ENCODE results near the gene WWC2.
A peak's percentile ranks its signal among the peaks of the same experiment; 100 is the strongest.

Gene WWC2

DNA sequence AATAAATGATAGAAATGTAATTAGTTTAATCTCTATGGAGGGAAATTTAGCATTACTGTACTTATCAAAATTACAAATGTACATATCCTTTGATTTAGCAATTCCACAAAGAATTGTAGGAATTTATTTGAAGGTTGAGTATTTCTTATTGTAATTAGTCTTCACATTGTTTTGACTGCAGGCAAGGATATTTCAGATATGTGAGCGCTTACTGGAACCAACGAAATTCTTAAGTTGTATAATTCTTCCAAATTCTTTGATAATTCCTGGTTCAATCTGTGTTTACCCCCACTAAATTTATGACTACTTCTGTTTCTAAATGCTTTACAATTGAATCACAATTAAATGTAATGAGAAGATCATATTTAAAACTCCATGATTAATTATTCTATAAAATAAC, 26.9 kb upstream of the WWC2 start:
- H3K9ac ChIP-seq (ENCODE audit: low read depth, low read length, poor library complexity, severe bottlenecking) = no peak overlapping the region
- no peaks in the 10 kb centered on the region for H3K9me2 ChIP-seq (replicated peaks; ENCODE audit: low read depth, low read length)
- no peaks in the 10 kb centered on the region for H3K4me1 ChIP-seq (ENCODE audit: insufficient read depth, low read length, poor library complexity, severe bottlenecking)
- no peaks in the 10 kb centered on the region for H3K79me2 ChIP-seq (ENCODE audit: insufficient read depth, low read length)
- no peak overlapping the region for H3K4me3 ChIP-seq (ENCODE audit: low read length, poor library complexity, severe bottlenecking)
- H3K4me2 ChIP-seq (ENCODE audit: low read depth, low read length, poor library complexity, severe bottlenecking) = no peak overlapping the region
- no peaks in the 10 kb centered on the region for H3K9me3 ChIP-seq (ENCODE audit: insufficient read depth, low read depth, low read length)
- no peaks in the 10 kb centered on the region for H3K27me3 ChIP-seq (ENCODE audit: insufficient read depth, low read length, poor library complexity, severe bottlenecking)
- no peaks in the 10 kb centered on the region for H4K20me1 ChIP-seq (ENCODE audit: insufficient read depth, low read length, poor library complexity, severe bottlenecking)
- no peak overlapping the region for H2AFZ ChIP-seq (ENCODE audit: low read length)
- no peak for TF ChIP-seq EZH2phosphoT487 (IDR thresholded peaks at IDR 0.05; ENCODE audit: borderline replicate concordance)
- H3K36me3 ChIP-seq (ENCODE audit: insufficient read depth, low read length) = no peaks in the 10 kb centered on the region
- H3F3A ChIP-seq (ENCODE audit: low read depth) = no peaks in the 10 kb centered on the region

DNA sequence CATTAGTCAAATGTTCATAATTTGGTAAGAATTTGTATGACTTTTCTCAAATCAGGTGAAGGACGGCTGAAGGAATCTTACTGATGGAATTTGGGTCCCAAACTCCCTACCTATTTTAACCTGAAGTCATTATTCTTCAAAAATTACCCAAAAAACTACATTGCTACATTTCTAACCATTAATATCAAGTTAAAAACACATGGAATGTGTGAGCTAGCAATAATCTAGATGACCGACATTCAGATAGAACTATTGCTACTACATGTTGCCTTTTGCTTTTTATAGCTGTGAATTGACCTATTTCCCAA, 25.3 kb upstream of the WWC2 start:
- TF ChIP-seq EZH2phosphoT487 (IDR thresholded peaks at IDR 0.05; ENCODE audit: borderline replicate concordance) = no peak
- TF ChIP-seq, protein P1, sequence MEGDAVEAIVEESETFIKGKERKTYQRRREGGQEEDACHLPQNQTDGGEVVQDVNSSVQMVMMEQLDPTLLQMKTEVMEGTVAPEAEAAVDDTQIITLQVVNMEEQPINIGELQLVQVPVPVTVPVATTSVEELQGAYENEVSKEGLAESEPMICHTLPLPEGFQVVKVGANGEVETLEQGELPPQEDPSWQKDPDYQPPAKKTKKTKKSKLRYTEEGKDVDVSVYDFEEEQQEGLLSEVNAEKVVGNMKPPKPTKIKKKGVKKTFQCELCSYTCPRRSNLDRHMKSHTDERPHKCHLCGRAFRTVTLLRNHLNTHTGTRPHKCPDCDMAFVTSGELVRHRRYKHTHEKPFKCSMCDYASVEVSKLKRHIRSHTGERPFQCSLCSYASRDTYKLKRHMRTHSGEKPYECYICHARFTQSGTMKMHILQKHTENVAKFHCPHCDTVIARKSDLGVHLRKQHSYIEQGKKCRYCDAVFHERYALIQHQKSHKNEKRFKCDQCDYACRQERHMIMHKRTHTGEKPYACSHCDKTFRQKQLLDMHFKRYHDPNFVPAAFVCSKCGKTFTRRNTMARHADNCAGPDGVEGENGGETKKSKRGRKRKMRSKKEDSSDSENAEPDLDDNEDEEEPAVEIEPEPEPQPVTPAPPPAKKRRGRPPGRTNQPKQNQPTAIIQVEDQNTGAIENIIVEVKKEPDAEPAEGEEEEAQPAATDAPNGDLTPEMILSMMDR (conservative IDR thresholded peaks at IDR 0.05; ENCODE audit: low read length) = 0 out of 2 replicates have a peak, but pooled peaks have one; percentile 5
- Histone ChIP-seq H3K27me3 (ENCODE audit: insufficient read depth, low read length, poor library complexity, severe bottlenecking) (no peaks in the 10 kb centered on the region), H2AFZ (ENCODE audit: low read length) (no peak overlapping the region), H3K9ac (ENCODE audit: low read depth, low read length, poor library complexity, severe bottlenecking) (no peak overlapping the region), H3K4me2 (ENCODE audit: low read depth, low read length, poor library complexity, severe bottlenecking) (no peak overlapping the region), H3K4me3 (ENCODE audit: low read length, poor library complexity, severe bottlenecking) (no peak overlapping the region), H3K4me1 (ENCODE audit: insufficient read depth, low read length, poor library complexity, severe bottlenecking) (no peaks in the 10 kb centered on the region), H3K9me2 (replicated peaks; ENCODE audit: low read depth, low read length) (no peaks in the 10 kb centered on the region), H3K9me3 (ENCODE audit: insufficient read depth, low read depth, low read length) (no peaks in the 10 kb centered on the region), H3F3A (ENCODE audit: low read depth) (no peaks in the 10 kb centered on the region), H3K36me3 (ENCODE audit: insufficient read depth, low read length) (no peaks in the 10 kb centered on the region), H4K20me1 (ENCODE audit: insufficient read depth, low read length, poor library complexity, severe bottlenecking) (no peaks in the 10 kb centered on the region), H3K79me2 (ENCODE audit: insufficient read depth, low read length) (no peaks in the 10 kb centered on the region)

DNA sequence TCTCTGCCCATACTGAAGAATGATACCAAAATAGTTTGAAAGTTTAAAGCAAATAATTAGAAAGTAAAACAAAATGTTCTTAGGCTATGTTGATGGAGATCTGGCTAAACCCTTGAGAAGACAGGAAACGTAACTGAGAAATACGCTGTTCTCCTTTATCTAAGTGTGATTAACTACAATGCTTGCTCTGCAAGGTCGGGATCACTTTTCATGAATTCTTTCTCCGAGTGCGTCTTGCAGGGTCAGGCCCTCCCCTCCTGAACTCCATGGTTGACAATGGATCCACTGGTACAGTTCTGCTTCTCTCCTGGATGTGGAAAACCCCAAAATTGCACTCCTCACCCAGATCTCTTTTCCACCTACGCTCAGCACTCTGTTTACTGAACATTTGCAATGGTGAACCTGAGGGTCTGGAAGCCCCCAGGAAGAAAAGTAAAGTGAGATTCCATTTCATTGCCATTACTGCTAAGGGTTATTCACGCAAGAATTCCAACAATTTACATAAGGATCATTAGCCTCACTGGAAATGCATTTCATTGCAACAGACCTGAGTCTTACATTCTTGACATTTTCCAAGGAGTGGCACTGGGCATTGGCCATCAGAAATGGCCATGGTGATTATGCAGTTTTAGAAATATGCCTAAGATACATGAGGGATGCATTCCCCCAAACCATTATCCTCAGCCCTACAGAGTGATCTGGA, 24.6 kb upstream of the WWC2 start:
- Histone ChIP-seq H3K4me2 (ENCODE audit: low read depth, low read length, poor library complexity, severe bottlenecking) (no peak overlapping the region), H3K4me1 (ENCODE audit: insufficient read depth, low read length, poor library complexity, severe bottlenecking) (no peaks in the 10 kb centered on the region), H3K4me3 (ENCODE audit: low read length, poor library complexity, severe bottlenecking) (no peak overlapping the region), H3K9me3 (ENCODE audit: insufficient read depth, low read depth, low read length) (no peaks in the 10 kb centered on the region), H2AFZ (ENCODE audit: low read length) (no peak overlapping the region), H4K20me1 (ENCODE audit: insufficient read depth, low read length, poor library complexity, severe bottlenecking) (no peaks in the 10 kb centered on the region), H3K79me2 (ENCODE audit: insufficient read depth, low read length) (no peaks in the 10 kb centered on the region), H3K36me3 (ENCODE audit: insufficient read depth, low read length) (no peaks in the 10 kb centered on the region), H3F3A (ENCODE audit: low read depth) (no peaks in the 10 kb centered on the region), H3K9ac (ENCODE audit: low read depth, low read length, poor library complexity, severe bottlenecking) (no peak overlapping the region), H3K27me3 (ENCODE audit: insufficient read depth, low read length, poor library complexity, severe bottlenecking) (no peaks in the 10 kb centered on the region), H3K9me2 (replicated peaks; ENCODE audit: low read depth, low read length) (no peaks in the 10 kb centered on the region)
- TF ChIP-seq EZH2phosphoT487 (IDR thresholded peaks at IDR 0.05; ENCODE audit: borderline replicate concordance) = no peak
- TF ChIP-seq, protein P1 (conservative IDR thresholded peaks at IDR 0.05; ENCODE audit: low read length) = no peak

DNA sequence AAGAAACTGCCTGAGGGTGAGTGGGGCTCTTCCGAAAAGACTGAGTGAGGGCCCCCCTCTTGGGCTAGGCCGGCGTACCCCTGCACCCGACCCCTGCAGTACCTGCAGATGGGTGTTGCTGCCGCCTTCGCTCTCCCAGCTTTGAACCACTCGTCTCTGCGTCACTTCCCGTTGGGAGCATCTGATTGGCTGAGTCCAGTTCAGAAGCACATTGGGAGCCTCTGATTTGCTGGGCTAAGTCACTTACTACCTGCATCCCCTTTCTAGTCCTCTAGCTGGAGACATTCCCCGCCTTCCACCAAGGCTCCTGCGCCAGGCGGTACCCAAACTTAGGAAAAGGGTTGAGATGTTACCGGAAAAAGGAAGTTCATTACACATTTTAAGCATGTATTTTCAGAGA, 20.4 kb upstream of the WWC2 start:
- no peak overlapping the region for H3K4me2 ChIP-seq (ENCODE audit: low read depth, low read length, poor library complexity, severe bottlenecking)
- H4K20me1 ChIP-seq (ENCODE audit: insufficient read depth, low read length, poor library complexity, severe bottlenecking) = no peaks in the 10 kb centered on the region
- no peaks in the 10 kb centered on the region for H3K36me3 ChIP-seq (ENCODE audit: insufficient read depth, low read length)
- H2AFZ ChIP-seq (ENCODE audit: low read length) = no peak overlapping the region
- no peaks in the 10 kb centered on the region for H3K9me3 ChIP-seq (ENCODE audit: insufficient read depth, low read depth, low read length)
- H3F3A ChIP-seq (ENCODE audit: low read depth) = no peaks in the 10 kb centered on the region
- H3K4me1 ChIP-seq (ENCODE audit: insufficient read depth, low read length, poor library complexity, severe bottlenecking) = no peaks in the 10 kb centered on the region
- H3K9me2 ChIP-seq (replicated peaks; ENCODE audit: low read depth, low read length) = no peaks in the 10 kb centered on the region
- no peaks in the 10 kb centered on the region for H3K27me3 ChIP-seq (ENCODE audit: insufficient read depth, low read length, poor library complexity, severe bottlenecking)
- H3K9ac ChIP-seq (ENCODE audit: low read depth, low read length, poor library complexity, severe bottlenecking) = no peak overlapping the region
- H3K4me3 ChIP-seq (ENCODE audit: low read length, poor library complexity, severe bottlenecking) = no peak overlapping the region
- H3K79me2 ChIP-seq (ENCODE audit: insufficient read depth, low read length) = no peaks in the 10 kb centered on the region
- TF ChIP-seq, protein P1 (conservative IDR thresholded peaks at IDR 0.05; ENCODE audit: low read length) = no peak
- no peak for TF ChIP-seq EZH2phosphoT487 (IDR thresholded peaks at IDR 0.05; ENCODE audit: borderline replicate concordance)

Measured in Loucy (cell line).